Neural cell (in vitro differentiated cells): Measurements from ENCODE around the gene NATD1. TPM values are rescaled to one million over a fixed set of nuclear protein-coding genes. Genes with fewer than 3 reads are reported as not detected.
A peak's percentile ranks its signal among the peaks of the same experiment; 100 is the strongest.

Experiments
- H2AFZ ChIP-seq: fragments of 200-600, 300-800 bp; sonication (generic), shearing (Covaris generic); 2 replicates; pipeline ENCODE4 v1.6.0; 2014; ENCODE audit warnings: low read depth, mild to moderate bottlenecking, antibody characterized with exemption, low read length, moderate library complexity
- H3F3A ChIP-seq: fragments of 200-600 bp; shearing (Covaris generic); 2 replicates; pipeline ENCODE4 v1.6.1; 2016; ENCODE audit warnings: mild to moderate bottlenecking, moderate library complexity, mixed read lengths, antibody characterized with exemption, low read length; ENCODE audit not compliant: insufficient read depth, poor library complexity, severe bottlenecking
- H3K27ac ChIP-seq: fragments of 200-600, 300-800 bp; sonication (generic), shearing (Covaris generic); 2 replicates; pipeline ENCODE4 v1.5.1; 2014; ENCODE audit warnings: mild to moderate bottlenecking, low read length, moderate library complexity
- H3K27me3 ChIP-seq: fragments of 300-800, 200-600 bp; sonication (generic), shearing (Covaris generic); 2 replicates; pipeline ENCODE4 v1.6.0; 2014; ENCODE audit warnings: mild to moderate bottlenecking, low read depth, low read length, moderate library complexity; ENCODE audit not compliant: insufficient read depth
- H3K36me3 ChIP-seq: fragments of 300-800, 200-600 bp; sonication (generic), shearing (Covaris generic); 2 replicates; pipeline ENCODE4 v1.5.1; 2014; ENCODE audit warnings: mild to moderate bottlenecking, antibody characterized with exemption, low read length, moderate library complexity; ENCODE audit not compliant: insufficient read depth
- H3K4me2 ChIP-seq: fragments of 300-800, 200-600 bp; sonication (generic), shearing (Covaris generic); 2 replicates; pipeline ENCODE4 v1.6.0; 2014; ENCODE audit warnings: mild to moderate bottlenecking, low read length
- H3K4me3 ChIP-seq: fragments of 300-800, 200-600 bp; sonication (generic), shearing (Covaris generic); 2 replicates; pipeline ENCODE4 v1.5.1; 2014; ENCODE audit warnings: mild to moderate bottlenecking, low read length, moderate library complexity
- H3K79me2 ChIP-seq: fragments of 200-600 bp; shearing (Covaris generic); replicated peaks from 2 replicates; pipeline ENCODE4 v1.6.0; 2014; ENCODE audit warnings: mild to moderate bottlenecking, low read length, moderate library complexity; ENCODE audit not compliant: insufficient read depth
- H3K9ac ChIP-seq: fragments of 300-800, 200-600 bp; sonication (generic), shearing (Covaris generic); 2 replicates; pipeline ENCODE4 v1.6.1; 2016; ENCODE audit warnings: mild to moderate bottlenecking, low read length, mixed read lengths
- H3K9me2 ChIP-seq: fragments of 200-600 bp; shearing (Covaris generic); 2 replicates; pipeline ENCODE4 v1.6.1; 2016; ENCODE audit warnings: mild to moderate bottlenecking, low read length, mixed read lengths; ENCODE audit not compliant: insufficient read depth
- H3K9me3 ChIP-seq: fragments of 200-600, 300-800 bp; sonication (generic), shearing (Covaris generic); 2 replicates; pipeline ENCODE4 v1.6.1; 2016; ENCODE audit warnings: mild to moderate bottlenecking, mixed run types, low read length, moderate library complexity, mixed read lengths
- H4K20me1 ChIP-seq: fragments of 200-600 bp; shearing (Covaris generic); 2 replicates; pipeline ENCODE4 v1.6.1; 2016; ENCODE audit warnings: mild to moderate bottlenecking, mixed run types; ENCODE audit not compliant: insufficient read depth
- EP300 ChIP-seq: fragments of 450-650 bp; conservative IDR thresholded peaks from 2 replicates; pipeline ENCODE4 v1.6.1; 2014; ENCODE audit warnings: antibody characterized with exemption, mild to moderate bottlenecking, moderate library complexity; ENCODE audit not compliant: poor library complexity, severe bottlenecking
- EZH2 ChIP-seq: fragments of 200-600, 300-800 bp; shearing (Covaris generic), sonication (generic); IDR thresholded peaks from 2 replicates; pipeline ENCODE4 v1.6.1; 2014; ENCODE audit warnings: antibody characterized with exemption, low read length, borderline replicate concordance, mild to moderate bottlenecking; ENCODE audit not compliant: insufficient read depth, poor library complexity, severe bottlenecking
- MXI1 ChIP-seq: fragments of 450-650 bp; conservative IDR thresholded peaks from 2 replicates; pipeline ENCODE4 v1.6.1; 2014; ENCODE audit warnings: antibody characterized with exemption, mild to moderate bottlenecking; ENCODE audit not compliant: poor library complexity, severe bottlenecking
- POLR2AphosphoS5 ChIP-seq: IDR thresholded peaks from 2 replicates; pipeline ENCODE4 v1.6.1; 2012
- RAD21 ChIP-seq: fragments of 450-650 bp; conservative IDR thresholded peaks from 2 replicates; pipeline ENCODE4 v1.6.1; 2014; ENCODE audit warnings: antibody characterized with exemption, mild to moderate bottlenecking, moderate library complexity
- REST ChIP-seq: IDR thresholded peaks from 2 replicates; pipeline ENCODE4 v1.6.1; 2012; ENCODE audit warnings: borderline replicate concordance
- SMC3 ChIP-seq: fragments of 450-650 bp; conservative IDR thresholded peaks from 2 replicates; pipeline ENCODE4 v1.6.1; 2014; ENCODE audit warnings: antibody characterized with exemption, mild to moderate bottlenecking, moderate library complexity; ENCODE audit not compliant: poor library complexity
- TAF1 ChIP-seq: IDR thresholded peaks from 2 replicates; pipeline ENCODE4 v1.6.1; 2012; ENCODE audit warnings: low read depth
- polyA plus RNA-seq: library from polyadenylated mRNA; depleted of rRNA; stranded (reverse); fragments of >200 nt; gene quantifications from 2 replicates; pipeline ENCODE4 v1.2.3, GENCODE V29; 2014

Gene NATD1
- polyA plus RNA-seq, 1 donor from 2014 or later = 2.8 TPM

- Histone ChIP-seq H3K27ac (no peak overlapping the region), H3K4me3 (no peak overlapping the region), H3F3A (no peaks in the 10 kb centered on the region), H3K9ac (no peak overlapping the region), H4K20me1 (no peaks in the 10 kb centered on the region), H3K9me2 (no peaks in the 10 kb centered on the region), H3K36me3 (no peaks in the 10 kb centered on the region), H2AFZ (no peak overlapping the region), H3K79me2 (no peaks in the 10 kb centered on the region), H3K9me3 (no peaks in the 10 kb centered on the region), H3K27me3 (no peaks in the 10 kb centered on the region), H3K4me2 (no peak overlapping the region)
- TF ChIP-seq REST = no peak
- no peak for TF ChIP-seq TAF1
- TF ChIP-seq EP300 = no peak
- TF ChIP-seq POLR2AphosphoS5 = no peak
- no peak for TF ChIP-seq MXI1
- no peak for TF ChIP-seq SMC3
- TF ChIP-seq EZH2 = no peak
Observed at GRCh38 chr17:21258593-21258992, 5.4 kb upstream of the NATD1 start.

GRCh38 chr17:21253646-21254441, 634 bp upstream of the NATD1 start:
- Histone ChIP-seq H2AFZ (peak overlapping the region; percentile 82), H3K79me2 (peaks cover 9% of the 10 kb centered on the region), H3K9me3 (no peaks in the 10 kb centered on the region), H4K20me1 (no peaks in the 10 kb centered on the region), H3K4me3 (peak overlapping the region; percentile 78), H3K36me3 (no peaks in the 10 kb centered on the region), H3K27ac (peak overlapping the region; percentile 23), H3F3A (no peaks in the 10 kb centered on the region), H3K9ac (peak overlapping the region; percentile 66), H3K9me2 (no peaks in the 10 kb centered on the region), H3K27me3 (no peaks in the 10 kb centered on the region), H3K4me2 (no peak overlapping the region)
- TF ChIP-seq EP300 (no peak), SMC3 (no peak), RAD21 (no peak), EZH2 (no peak), TAF1 (no peak), MXI1 (no peak)

- no peaks in the 10 kb centered on the region for H3K9me2 ChIP-seq
- H3F3A ChIP-seq = no peaks in the 10 kb centered on the region
- no peak overlapping the region for H3K27ac ChIP-seq
- H3K27me3 ChIP-seq = no peaks in the 10 kb centered on the region
- H3K79me2 ChIP-seq = peaks cover 9% of the 10 kb centered on the region
- H4K20me1 ChIP-seq = no peaks in the 10 kb centered on the region
- no peaks in the 10 kb centered on the region for H3K9me3 ChIP-seq
- no peak for TF ChIP-seq RAD21
- TF ChIP-seq TAF1 = no peak
- no peak for TF ChIP-seq EZH2
- no peak for TF ChIP-seq MXI1
- H3K4me3 ChIP-seq = peak overlapping the region; percentile 78
- H2AFZ ChIP-seq = no peak overlapping the region
- no peaks in the 10 kb centered on the region for H3K36me3 ChIP-seq
- H3K9ac ChIP-seq = peak overlapping the region; percentile 64
- H3K4me2 ChIP-seq = peak overlapping the region; percentile 73
Observed at GRCh38 chr17:21252289-21252795, 868 bp downstream of the NATD1 start.
